Stimulated activated CD4-positive, alpha-beta T cell treated with anti-CD3 and anti-CD28 coated beads, TNF-alpha, amount 100 ng/mL, for 24 hours (primary cell): ENCODE data around the gene MKRN2.
"Not testable (repeated sequence)": the region's sequence is repeated elsewhere in the genome, so short reads cannot be mapped to it uniquely, and the experiment has no call there.

Experiments used
- DNase-seq, 3 experiments: peaks; one replicate each; pipeline ENCODE4 v3.0.0-alpha.2; 2020; ENCODE audit warnings: low read depth in 3 of 3

Gene MKRN2

GRCh38 chr3:12588039-12589009 lies 31.4 kb downstream of the MKRN2 start:
- DNase-seq = no peak

GRCh38 chr3:12590096-12590495 lies 33.2 kb downstream of the MKRN2 start:
- no peak for DNase-seq

- no peak for DNase-seq
These were observed 34.6 kb downstream of the MKRN2 start for GRCh38 chr3:12591456-12591855.

GRCh38 chr3:12591997-12592715 lies 35.3 kb downstream of the MKRN2 start:
- DNase-seq = no peak

- no peak for DNase-seq
These were observed 36.6 kb downstream of the MKRN2 start for GRCh38 chr3:12593473-12593872.

GRCh38 chr3:12598890-12599289 lies 42.0 kb downstream of the MKRN2 start:
- DNase-seq = no peak

- DNase-seq = no peak
These were observed 44.2 kb downstream of the MKRN2 start for GRCh38 chr3:12601072-12601471.

- no peak for DNase-seq
These were observed 47.1 kb downstream of the MKRN2 start for GRCh38 chr3:12603969-12604368.

- DNase-seq = no peak
These were observed 51.5 kb downstream of the MKRN2 start for GRCh38 chr3:12608376-12608775.

- DNase-seq = no peak
These were observed 54.2 kb downstream of the MKRN2 start for GRCh38 chr3:12611117-12611516.

- no peak for DNase-seq
These were observed 55.8 kb downstream of the MKRN2 start for GRCh38 chr3:12612514-12613226.

- no peak for DNase-seq
These were observed 56.4 kb downstream of the MKRN2 start for GRCh38 chr3:12613250-12613649.

GRCh38 chr3:12615266-12615665 lies 58.4 kb downstream of the MKRN2 start:
- no peak for DNase-seq

GRCh38 chr3:12618426-12618825 lies 61.5 kb downstream of the MKRN2 start:
- no peak for DNase-seq

GRCh38 chr3:12620305-12620704 lies 63.4 kb downstream of the MKRN2 start:
- no peak for DNase-seq

- DNase-seq = no peak
These were observed 63.8 kb downstream of the MKRN2 start for GRCh38 chr3:12620729-12621128.

- DNase-seq = no peak
These were observed 65.4 kb downstream of the MKRN2 start for GRCh38 chr3:12622335-12622734.

- no peak for DNase-seq
These were observed 67.2 kb downstream of the MKRN2 start for GRCh38 chr3:12624056-12624455.

- not testable (repeated sequence) for DNase-seq
These were observed 68.1 kb downstream of the MKRN2 start for GRCh38 chr3:12624964-12625363.

- no peak for DNase-seq
These were observed 70.5 kb downstream of the MKRN2 start for GRCh38 chr3:12627370-12627769.

GRCh38 chr3:12628813-12629212 lies 71.9 kb downstream of the MKRN2 start:
- no peak for DNase-seq

- DNase-seq = no peak
These were observed 72.7 kb downstream of the MKRN2 start for GRCh38 chr3:12629560-12629959.
